Mesothelial cell of epicardium (in vitro differentiated cells): ENCODE measurements around the gene TSNAXIP1. TPM values are rescaled to one million over a fixed set of nuclear protein-coding genes. Genes with fewer than 3 reads are reported as not detected.

Source experiments
- DNase-seq, 2 experiments: peaks; one replicate each; pipeline ENCODE4 v3.0.0; 2021; ENCODE audit warnings: low spot score in 2 of 2; ENCODE audit not compliant: unreplicated experiment in 2 of 2
- H3K27ac Mint-ChIP-seq: 2 replicates; pipeline ENCODE4 v1.8.0; 2021; ENCODE audit warnings: mixed read lengths
- H3K27me3 Mint-ChIP-seq: 2 replicates; pipeline ENCODE4 v1.8.0; 2021; ENCODE audit warnings: low read depth, mixed read lengths
- H3K36me3 Mint-ChIP-seq: 2 replicates; pipeline ENCODE4 v1.8.0; 2021; ENCODE audit warnings: mixed read lengths
- H3K4me1 Mint-ChIP-seq: 2 replicates; pipeline ENCODE4 v1.8.0; 2021; ENCODE audit warnings: mixed read lengths
- H3K4me3 Mint-ChIP-seq: 2 replicates; pipeline ENCODE4 v1.8.0; 2021; ENCODE audit warnings: mild to moderate bottlenecking, moderate library complexity, mixed read lengths
- H3K9me3 Mint-ChIP-seq: 2 replicates; pipeline ENCODE4 v1.8.0; 2021; ENCODE audit warnings: mixed read lengths
- CTCF ChIP-seq: fragments of 200-600 bp; sonication (generic); IDR thresholded peaks from one replicate; pipeline ENCODE4 v1.5.0; 2021; ENCODE audit warnings: antibody characterized with exemption; ENCODE audit not compliant: unreplicated experiment
- total RNA-seq: library from RNA; stranded (reverse); gene quantifications from 3 replicates; pipeline ENCODE4 v1.2.1, GENCODE V29; 2021

The TSNAXIP1 gene
- total RNA-seq, 1 donor from 2014 or later, result 4.8 TPM

GRCh38 chr16:67811899-67812298, 5.2 kb downstream of the TSNAXIP1 start:
- H3K9me3 Mint-ChIP-seq, result no peaks in the 10 kb centered on the region
- no peak for DNase-seq
- H3K36me3 Mint-ChIP-seq, result no peaks in the 10 kb centered on the region
- H3K4me3 Mint-ChIP-seq, result no peak overlapping the region
- H3K27me3 Mint-ChIP-seq, result no peaks in the 10 kb centered on the region
- TF ChIP-seq CTCF, result no peak
- H3K4me1 Mint-ChIP-seq, result peaks cover 7% of the 10 kb centered on the region
- no peak overlapping the region for H3K27ac Mint-ChIP-seq

GRCh38 chr16:67814567-67814966, 7.9 kb downstream of the TSNAXIP1 start:
- H3K9me3 Mint-ChIP-seq, result no peaks in the 10 kb centered on the region

GRCh38 chr16:67820608-67821259, 14.0 kb downstream of the TSNAXIP1 start:
- H3K27ac Mint-ChIP-seq, result no peak overlapping the region
- H3K27me3 Mint-ChIP-seq, result no peaks in the 10 kb centered on the region
- H3K36me3 Mint-ChIP-seq, result no peaks in the 10 kb centered on the region
- H3K9me3 Mint-ChIP-seq, result no peaks in the 10 kb centered on the region
- H3K4me1 Mint-ChIP-seq, result peaks cover 2% of the 10 kb centered on the region
- no peak for TF ChIP-seq CTCF
- H3K4me3 Mint-ChIP-seq, result no peak overlapping the region
- DNase-seq, result no peak

More at GRCh38 chr16:67814567-67814966, 7.9 kb downstream of the TSNAXIP1 start:
- H3K27me3 Mint-ChIP-seq, result no peaks in the 10 kb centered on the region
- TF ChIP-seq CTCF, result no peak
- DNase-seq, result no peak
- H3K36me3 Mint-ChIP-seq, result no peaks in the 10 kb centered on the region
- no peak overlapping the region for H3K4me3 Mint-ChIP-seq
- peaks cover 2% of the 10 kb centered on the region for H3K4me1 Mint-ChIP-seq
- H3K27ac Mint-ChIP-seq, result no peak overlapping the region

GRCh38 chr16:67822511-67822910, 15.8 kb downstream of the TSNAXIP1 start:
- Mint-ChIP-seq H3K27me3 (no peaks in the 10 kb centered on the region), H3K27ac (no peak overlapping the region), H3K9me3 (no peaks in the 10 kb centered on the region), H3K36me3 (peaks cover 5% of the 10 kb centered on the region), H3K4me1 (no peaks in the 10 kb centered on the region), H3K4me3 (no peak overlapping the region)
- DNase-seq, result no peak
- no peak for TF ChIP-seq CTCF

GRCh38 chr16:67825119-67825518, 18.4 kb downstream of the TSNAXIP1 start:
- H3K4me1 Mint-ChIP-seq, result no peaks in the 10 kb centered on the region
- no peaks in the 10 kb centered on the region for H3K9me3 Mint-ChIP-seq
- TF ChIP-seq CTCF, result no peak
- no peak overlapping the region for H3K4me3 Mint-ChIP-seq
- no peak for DNase-seq
- no peaks in the 10 kb centered on the region for H3K27me3 Mint-ChIP-seq
- H3K27ac Mint-ChIP-seq, result no peak overlapping the region
- peaks cover 9% of the 10 kb centered on the region for H3K36me3 Mint-ChIP-seq
